ENCODE data around the gene KSR1.

- no peak for TF ChIP-seq POLR2AphosphoS5 (IDR thresholded peaks at IDR 0.05; ENCODE audit: low read depth)
- TF ChIP-seq, protein P1, sequence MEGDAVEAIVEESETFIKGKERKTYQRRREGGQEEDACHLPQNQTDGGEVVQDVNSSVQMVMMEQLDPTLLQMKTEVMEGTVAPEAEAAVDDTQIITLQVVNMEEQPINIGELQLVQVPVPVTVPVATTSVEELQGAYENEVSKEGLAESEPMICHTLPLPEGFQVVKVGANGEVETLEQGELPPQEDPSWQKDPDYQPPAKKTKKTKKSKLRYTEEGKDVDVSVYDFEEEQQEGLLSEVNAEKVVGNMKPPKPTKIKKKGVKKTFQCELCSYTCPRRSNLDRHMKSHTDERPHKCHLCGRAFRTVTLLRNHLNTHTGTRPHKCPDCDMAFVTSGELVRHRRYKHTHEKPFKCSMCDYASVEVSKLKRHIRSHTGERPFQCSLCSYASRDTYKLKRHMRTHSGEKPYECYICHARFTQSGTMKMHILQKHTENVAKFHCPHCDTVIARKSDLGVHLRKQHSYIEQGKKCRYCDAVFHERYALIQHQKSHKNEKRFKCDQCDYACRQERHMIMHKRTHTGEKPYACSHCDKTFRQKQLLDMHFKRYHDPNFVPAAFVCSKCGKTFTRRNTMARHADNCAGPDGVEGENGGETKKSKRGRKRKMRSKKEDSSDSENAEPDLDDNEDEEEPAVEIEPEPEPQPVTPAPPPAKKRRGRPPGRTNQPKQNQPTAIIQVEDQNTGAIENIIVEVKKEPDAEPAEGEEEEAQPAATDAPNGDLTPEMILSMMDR (conservative IDR thresholded peaks at IDR 0.05; ENCODE audit: low read depth in 2 of 2) = no peak
- TF ChIP-seq EZH2 (IDR thresholded peaks at IDR 0.05; ENCODE audit: low read depth, unreplicated experiment) = no peak
- TF ChIP-seq, protein P2, sequence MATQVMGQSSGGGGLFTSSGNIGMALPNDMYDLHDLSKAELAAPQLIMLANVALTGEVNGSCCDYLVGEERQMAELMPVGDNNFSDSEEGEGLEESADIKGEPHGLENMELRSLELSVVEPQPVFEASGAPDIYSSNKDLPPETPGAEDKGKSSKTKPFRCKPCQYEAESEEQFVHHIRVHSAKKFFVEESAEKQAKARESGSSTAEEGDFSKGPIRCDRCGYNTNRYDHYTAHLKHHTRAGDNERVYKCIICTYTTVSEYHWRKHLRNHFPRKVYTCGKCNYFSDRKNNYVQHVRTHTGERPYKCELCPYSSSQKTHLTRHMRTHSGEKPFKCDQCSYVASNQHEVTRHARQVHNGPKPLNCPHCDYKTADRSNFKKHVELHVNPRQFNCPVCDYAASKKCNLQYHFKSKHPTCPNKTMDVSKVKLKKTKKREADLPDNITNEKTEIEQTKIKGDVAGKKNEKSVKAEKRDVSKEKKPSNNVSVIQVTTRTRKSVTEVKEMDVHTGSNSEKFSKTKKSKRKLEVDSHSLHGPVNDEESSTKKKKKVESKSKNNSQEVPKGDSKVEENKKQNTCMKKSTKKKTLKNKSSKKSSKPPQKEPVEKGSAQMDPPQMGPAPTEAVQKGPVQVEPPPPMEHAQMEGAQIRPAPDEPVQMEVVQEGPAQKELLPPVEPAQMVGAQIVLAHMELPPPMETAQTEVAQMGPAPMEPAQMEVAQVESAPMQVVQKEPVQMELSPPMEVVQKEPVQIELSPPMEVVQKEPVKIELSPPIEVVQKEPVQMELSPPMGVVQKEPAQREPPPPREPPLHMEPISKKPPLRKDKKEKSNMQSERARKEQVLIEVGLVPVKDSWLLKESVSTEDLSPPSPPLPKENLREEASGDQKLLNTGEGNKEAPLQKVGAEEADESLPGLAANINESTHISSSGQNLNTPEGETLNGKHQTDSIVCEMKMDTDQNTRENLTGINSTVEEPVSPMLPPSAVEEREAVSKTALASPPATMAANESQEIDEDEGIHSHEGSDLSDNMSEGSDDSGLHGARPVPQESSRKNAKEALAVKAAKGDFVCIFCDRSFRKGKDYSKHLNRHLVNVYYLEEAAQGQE (IDR thresholded peaks at IDR 0.05; ENCODE audit: unreplicated experiment) = no peak
- TF ChIP-seq EZH2phosphoT487 (IDR thresholded peaks at IDR 0.05; ENCODE audit: unreplicated experiment) = no peak
- TF ChIP-seq STAT1 (IDR thresholded peaks at IDR 0.05; ENCODE audit: unreplicated experiment) = no peak
- no peak for TF ChIP-seq ZNF462 (CRISPR knock-in tag; IDR thresholded peaks at IDR 0.05)
- TF ChIP-seq CREB1 (CRISPR knock-in tag; IDR thresholded peaks at IDR 0.05; ENCODE audit: low read depth) = no peak
- TF ChIP-seq, protein P3, sequence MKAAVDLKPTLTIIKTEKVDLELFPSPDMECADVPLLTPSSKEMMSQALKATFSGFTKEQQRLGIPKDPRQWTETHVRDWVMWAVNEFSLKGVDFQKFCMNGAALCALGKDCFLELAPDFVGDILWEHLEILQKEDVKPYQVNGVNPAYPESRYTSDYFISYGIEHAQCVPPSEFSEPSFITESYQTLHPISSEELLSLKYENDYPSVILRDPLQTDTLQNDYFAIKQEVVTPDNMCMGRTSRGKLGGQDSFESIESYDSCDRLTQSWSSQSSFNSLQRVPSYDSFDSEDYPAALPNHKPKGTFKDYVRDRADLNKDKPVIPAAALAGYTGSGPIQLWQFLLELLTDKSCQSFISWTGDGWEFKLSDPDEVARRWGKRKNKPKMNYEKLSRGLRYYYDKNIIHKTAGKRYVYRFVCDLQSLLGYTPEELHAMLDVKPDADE (IDR thresholded peaks at IDR 0.05) = no peak
- no peak for TF ChIP-seq JUNB (IDR thresholded peaks at IDR 0.05; ENCODE audit: unreplicated experiment)
- TF ChIP-seq NANOG (IDR thresholded peaks at IDR 0.05; ENCODE audit: borderline replicate concordance) = no peak
Observed at GRCh38 chr17:27544350-27545131, 88.3 kb downstream of the KSR1 start.
